HCT116 (cell line): ENCODE results near the gene UBE2S. TPM values are rescaled to one million over a fixed set of nuclear protein-coding genes. Genes with fewer than 3 reads are reported as not detected.

ENCODE experiments used
- ATAC-seq: fragments of 200-7000 bp; cut with Tn5 transposase; 2 replicates; pipeline ENCODE4 v1.9.1; 2020; ENCODE audit warnings: mild to moderate bottlenecking, moderate library complexity
- BruUV-seq: library from RNA; stranded (reverse); fragments of 400-500 nt; replicated peaks from 2 replicates; lab custom pipeline; 2021; lab: Mats Ljungman, UMichigan
- CTCF ChIA-PET: fragments of 300-600 bp; sonication (Branson Sonifier 250); formaldehyde crosslinking; loops from one replicate; lab custom pipeline; 2021; ENCODE audit warnings: antibody characterized with exemption; lab: Charles Lee
- POLR2A ChIA-PET: fragments of 300-600, 350-600 bp; sonication (Branson Sonifier 250); formaldehyde crosslinking; loops from one replicate; lab custom pipeline; 2021; ENCODE audit warnings: antibody characterized with exemption; lab: Charles Lee
- RAD21 ChIA-PET, 2 experiments: fragments of 300-600 bp; sonication (Branson Sonifier 250); formaldehyde crosslinking; loops; one replicate each; lab custom pipeline; 2023; ENCODE audit warnings: low total read pairs in 2 of 2; ENCODE audit not compliant: uncharacterized antibody in 2 of 2, unreplicated experiment in 2 of 2, low non-redundant PET in 1 of 2; lab: Charles Lee
- DNase-seq: peaks from one replicate; pipeline ENCODE4 v3.0.0-alpha.2; 2010; ENCODE audit warnings: low read depth, low spot score
- H2AFZ ChIP-seq: fragments of 200-600 bp; shearing (Covaris generic), sonication (generic); 2 replicates; pipeline ENCODE4 v1.6.1; 2017; ENCODE audit warnings: low read depth, mixed run types, mixed read lengths, antibody characterized with exemption, low read length; ENCODE audit not compliant: poor library complexity, severe bottlenecking
- H3K27ac ChIP-seq: 2 replicates; pipeline ENCODE4 v1.5.1; 2012; ENCODE audit warnings: low read depth, low read length
- H3K27me3 ChIP-seq: fragments of 200-600 bp; sonication (generic); 2 replicates; pipeline ENCODE4 v1.6.1; 2016; ENCODE audit warnings: mixed run types, low read length, mixed read lengths; ENCODE audit not compliant: insufficient read depth
- H3K36me3 ChIP-seq, 2 experiments: fragments of 200-500 bp in 1 of 2; fragments of 200-600 bp in 1 of 2; sonication (Bioruptor generic) in 1 of 2; sonication (generic) in 1 of 2; 2 replicates each; pipeline versions ENCODE4 v1.5.1 to v1.6.1; 2014 to 2016; ENCODE audit warnings: low read length in 2 of 2, inconsistent platforms in 1 of 2, mixed read lengths in 1 of 2, mixed run types in 1 of 2; ENCODE audit not compliant: insufficient read depth in 2 of 2, control insufficient read depth in 1 of 2
- H3K4me1 ChIP-seq, 2 experiments: fragments of 200-600 bp in 1 of 2; sonication (generic) in 1 of 2; 2 replicates each; pipeline versions ENCODE4 v1.5.1 to v1.6.1; 2012 to 2017; ENCODE audit warnings: low read length in 2 of 2, inconsistent platforms in 1 of 2, mild to moderate bottlenecking in 1 of 2, mixed read lengths in 1 of 2, mixed run types in 1 of 2, moderate library complexity in 1 of 2; ENCODE audit not compliant: insufficient read depth in 2 of 2, control insufficient read depth in 1 of 2
- H3K4me2 ChIP-seq: fragments of 200-600 bp; sonication (generic); 2 replicates; pipeline ENCODE4 v1.6.1; 2017; ENCODE audit warnings: mixed run types, low read length, mixed read lengths
- H3K4me3 ChIP-seq, 2 experiments: fragments of 200-600 bp in 1 of 2; sonication (generic) in 1 of 2; replicated peaks in 1 of 2; 2 replicates each; pipeline ENCODE4 v1.5.1; 2011 to 2016; ENCODE audit warnings: low read length in 2 of 2, control low read depth in 1 of 2, low read depth in 1 of 2, mild to moderate bottlenecking in 1 of 2, mixed read lengths in 1 of 2, mixed run types in 1 of 2
- H3K79me2 ChIP-seq: fragments of 200-600 bp; sonication (generic); 2 replicates; pipeline ENCODE4 v1.6.1; 2017; ENCODE audit warnings: mild to moderate bottlenecking, mixed run types, low read length, moderate library complexity, mixed read lengths; ENCODE audit not compliant: insufficient read depth
- H3K9ac ChIP-seq: fragments of 200-600 bp; sonication (generic); 2 replicates; pipeline ENCODE4 v1.6.1; 2016; ENCODE audit warnings: low read length, mixed read lengths
- H3K9me2 ChIP-seq: fragments of 200-600 bp; sonication (generic), shearing (Covaris generic); 2 replicates; pipeline ENCODE4 v1.6.1; 2017; ENCODE audit warnings: mixed run types, mild to moderate bottlenecking, moderate library complexity; ENCODE audit not compliant: insufficient read depth
- H3K9me3 ChIP-seq, 2 experiments: fragments of 200-500 bp in 1 of 2; fragments of 200-600 bp in 1 of 2; sonication (Bioruptor generic) in 1 of 2; sonication (generic) in 1 of 2; 2 replicates each; pipeline ENCODE4 v1.6.1; 2014 to 2017; ENCODE audit warnings: low read length in 2 of 2, mixed read lengths in 2 of 2, inconsistent platforms in 1 of 2, low read depth in 1 of 2, mild to moderate bottlenecking in 1 of 2, mixed run types in 1 of 2, moderate library complexity in 1 of 2; ENCODE audit not compliant: control insufficient read depth in 1 of 2, insufficient read depth in 1 of 2
- H4K20me1 ChIP-seq: fragments of 200-600 bp; sonication (generic), shearing (Covaris generic); 2 replicates; pipeline ENCODE4 v1.6.1; 2017; ENCODE audit warnings: mixed run types, mild to moderate bottlenecking, moderate library complexity; ENCODE audit not compliant: insufficient read depth
- ATF3 ChIP-seq: IDR thresholded peaks from 2 replicates; pipeline ENCODE4 v1.6.1; 2012
- CBX3 ChIP-seq: IDR thresholded peaks from 2 replicates; pipeline ENCODE4 v1.6.1; 2012; ENCODE audit warnings: low read depth
- CEBPB ChIP-seq: IDR thresholded peaks from 2 replicates; pipeline ENCODE4 v1.6.1; 2012; ENCODE audit warnings: low read depth
- CTCF ChIP-seq, 3 experiments: fragments of 200-600 bp in 1 of 3; sonication (generic) in 1 of 3; IDR thresholded peaks in 2 of 3; conservative IDR thresholded peaks in 1 of 3; 2 replicates each; pipeline ENCODE4 v1.5.1; 2012 to 2017; ENCODE audit warnings: low read depth in 2 of 3, low read length in 2 of 3, antibody characterized with exemption in 1 of 3, borderline replicate concordance in 1 of 3, control low read depth in 1 of 3, mild to moderate bottlenecking in 1 of 3, mixed read lengths in 1 of 3, mixed run types in 1 of 3, moderate library complexity in 1 of 3; ENCODE audit not compliant: insufficient read depth in 1 of 3
- EGR1 ChIP-seq: IDR thresholded peaks from 2 replicates; pipeline ENCODE4 v1.6.1; 2012; ENCODE audit warnings: low read depth
- ELF1 ChIP-seq: IDR thresholded peaks from 2 replicates; pipeline ENCODE4 v1.6.1; 2012; ENCODE audit warnings: low read depth, borderline replicate concordance
- EZH2 ChIP-seq: fragments of 200-600 bp; sonication (generic); IDR thresholded peaks from 2 replicates; pipeline ENCODE4 v1.6.1; 2017; ENCODE audit warnings: antibody characterized with exemption, mixed run types
- EZH2phosphoT487 ChIP-seq: fragments of 200-600 bp; IDR thresholded peaks from 2 replicates; pipeline ENCODE4 v1.6.1; 2018; ENCODE audit warnings: antibody characterized with exemption, borderline replicate concordance
- FOSL1 ChIP-seq: IDR thresholded peaks from 2 replicates; pipeline ENCODE4 v1.6.1; 2012; ENCODE audit warnings: low read depth
- POLR2A ChIP-seq: IDR thresholded peaks from 2 replicates; pipeline ENCODE4 v1.7.0; 2011; ENCODE audit warnings: borderline replicate concordance; ENCODE audit not compliant: insufficient read depth, insufficient read length; ENCODE audit errors: extremely low read depth
- RAD21 ChIP-seq: IDR thresholded peaks from 2 replicates; pipeline ENCODE4 v1.6.1; 2012; ENCODE audit warnings: low read depth, mild to moderate bottlenecking
- SIN3A ChIP-seq: IDR thresholded peaks from 2 replicates; pipeline ENCODE4 v1.6.1; 2012; ENCODE audit warnings: low read depth
- SP1 ChIP-seq: IDR thresholded peaks from 2 replicates; pipeline ENCODE4 v1.6.1; 2012; ENCODE audit warnings: low read depth
- TCF7L2 ChIP-seq: IDR thresholded peaks from 2 replicates; pipeline ENCODE4 v1.7.0; 2011; ENCODE audit warnings: borderline replicate concordance, inconsistent platforms; ENCODE audit not compliant: insufficient read depth, insufficient read length; ENCODE audit errors: extremely low read depth
- YY1 ChIP-seq: IDR thresholded peaks from 2 replicates; pipeline ENCODE4 v1.6.1; 2011; ENCODE audit warnings: low read length, low read depth, moderate library complexity, mild to moderate bottlenecking; ENCODE audit not compliant: insufficient replicate concordance; ENCODE audit errors: extremely low read depth
- ZFX ChIP-seq: fragments of 450-650 bp; IDR thresholded peaks from 2 replicates; pipeline ENCODE4 v1.6.1; 2017
- ZNF274 ChIP-seq: fragments of 200-500 bp; sonication (Bioruptor generic); IDR thresholded peaks from 2 replicates; pipeline ENCODE4 v1.6.1; 2014; ENCODE audit warnings: mild to moderate bottlenecking, low read depth, low read length, inconsistent platforms
- intact Hi-C: fragments of 100-400 bp; cut with micrococcal nuclease; formaldehyde crosslinking; loops from 2 replicates; pipeline ENCODE4 v1.10.0; 2022
- total RNA-seq: library from RNA; stranded (reverse); gene quantifications from one replicate; pipeline ENCODE4 v1.2.1, GENCODE V29; 2021; ENCODE audit not compliant: unreplicated experiment
- TF ChIP-seq, protein P1 (sequence below): IDR thresholded peaks from 2 replicates; pipeline ENCODE4 v1.6.1; 2011; ENCODE audit warnings: mild to moderate bottlenecking, low read length, moderate library complexity; ENCODE audit not compliant: insufficient replicate concordance; ENCODE audit errors: extremely low read depth
- TF ChIP-seq, protein P2 (sequence below): IDR thresholded peaks from 2 replicates; pipeline ENCODE4 v1.6.1; 2012; ENCODE audit warnings: low read depth
- TF ChIP-seq, protein P3 (sequence below): IDR thresholded peaks from 2 replicates; pipeline ENCODE4 v1.6.1; 2012

The UBE2S gene
- total RNA-seq, 1 experiment from 2014 or later = 515 TPM

DNA sequence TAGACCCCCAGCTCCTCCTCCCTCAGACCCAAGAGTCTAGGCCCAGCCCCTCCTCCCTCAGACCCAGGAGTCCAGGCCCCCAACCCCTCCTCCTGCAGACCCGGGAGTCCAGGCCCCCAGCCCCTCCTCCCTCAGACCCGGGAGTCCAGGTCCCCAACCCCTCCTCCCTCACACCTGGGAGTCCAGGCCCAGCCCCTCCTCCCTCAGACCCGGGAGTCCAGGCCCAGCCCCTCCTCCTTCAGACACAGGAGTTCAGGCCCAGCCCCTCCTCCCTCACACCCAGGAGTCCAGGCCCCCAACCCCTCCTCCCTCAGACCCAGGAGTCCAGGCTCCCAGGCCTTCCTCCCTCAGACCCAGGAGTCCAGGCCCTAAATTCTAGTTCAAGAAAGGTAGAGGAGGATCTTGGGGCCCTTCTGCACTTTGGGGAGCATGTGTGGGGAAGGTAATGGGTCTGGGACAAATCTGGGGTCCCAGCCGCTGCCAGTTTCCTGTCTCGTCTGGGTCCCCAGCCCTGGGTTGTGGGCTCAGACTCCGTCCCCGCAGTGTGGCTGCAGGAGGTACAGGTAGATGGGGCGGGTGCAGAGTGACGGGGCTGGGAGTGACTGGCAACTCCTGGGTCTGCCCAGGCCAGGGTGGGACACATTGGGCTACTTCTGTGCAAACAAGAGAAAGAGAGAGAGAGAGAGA lies 34.1 kb downstream of the UBE2S start:
- Histone ChIP-seq H3K79me2 (no peaks in the 10 kb centered on the region), H3K27ac (no peak overlapping the region; the same call in 1 of the 2 replicates), H3K27me3 (no peaks in the 10 kb centered on the region), H3K4me2 (peak overlapping the region; percentile 46; the same call in 1 of the 2 replicates), H3K9me2 (no peaks in the 10 kb centered on the region), H3K4me3 (no peak overlapping the region), H4K20me1 (no peaks in the 10 kb centered on the region), H2AFZ (no peak overlapping the region), H3K9me3 (no peaks in the 10 kb centered on the region), H3K4me1 (peaks cover 25 to 60% of the 10 kb centered on the region in 2 experiments; a peak in 3 of 4 replicates), H3K36me3 (no peaks in the 10 kb centered on the region), H3K9ac (no peak overlapping the region)
- DNase-seq (no peak), ATAC-seq (peak; percentile 2; the same call in 1 of the 2 replicates)
- ChIA-PET POLR2A (interaction anchor here (1.0 kb wide), 1 partner anchor 11 kb away, joined by 5 read pairs; the partner anchor contains the start of gene TMEM238), CTCF (no interaction called here), RAD21 (no interaction called here)
- intact Hi-C loops = no loop called here
- TF ChIP-seq ELF1 (no peak), CBX3 (no peak), EGR1 (no peak), YY1 (no peak), ZNF274 (no peak), ATF3 (no peak), POLR2A (no peak), SIN3A (no peak), CTCF (IDR thresholded peaks at IDR 0.05 in 2 of 3, conservative IDR thresholded peaks at IDR 0.05 in 1 of 3; ENCODE audit: borderline replicate concordance in 1 of 3, insufficient read depth in 1 of 3, low read depth in 2 of 3, low read length in 2 of 3) (no peak), ZFX (no peak), SP1 (no peak), CEBPB (no peak), FOSL1 (no peak), EZH2 (no peak), EZH2phosphoT487 (no peak), RAD21 (no peak), TCF7L2 (no peak)
- TF ChIP-seq, protein P1, sequence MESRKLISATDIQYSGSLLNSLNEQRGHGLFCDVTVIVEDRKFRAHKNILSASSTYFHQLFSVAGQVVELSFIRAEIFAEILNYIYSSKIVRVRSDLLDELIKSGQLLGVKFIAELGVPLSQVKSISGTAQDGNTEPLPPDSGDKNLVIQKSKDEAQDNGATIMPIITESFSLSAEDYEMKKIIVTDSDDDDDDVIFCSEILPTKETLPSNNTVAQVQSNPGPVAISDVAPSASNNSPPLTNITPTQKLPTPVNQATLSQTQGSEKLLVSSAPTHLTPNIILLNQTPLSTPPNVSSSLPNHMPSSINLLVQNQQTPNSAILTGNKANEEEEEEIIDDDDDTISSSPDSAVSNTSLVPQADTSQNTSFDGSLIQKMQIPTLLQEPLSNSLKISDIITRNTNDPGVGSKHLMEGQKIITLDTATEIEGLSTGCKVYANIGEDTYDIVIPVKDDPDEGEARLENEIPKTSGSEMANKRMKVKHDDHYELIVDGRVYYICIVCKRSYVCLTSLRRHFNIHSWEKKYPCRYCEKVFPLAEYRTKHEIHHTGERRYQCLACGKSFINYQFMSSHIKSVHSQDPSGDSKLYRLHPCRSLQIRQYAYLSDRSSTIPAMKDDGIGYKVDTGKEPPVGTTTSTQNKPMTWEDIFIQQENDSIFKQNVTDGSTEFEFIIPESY = no peak
- TF ChIP-seq, protein P2, sequence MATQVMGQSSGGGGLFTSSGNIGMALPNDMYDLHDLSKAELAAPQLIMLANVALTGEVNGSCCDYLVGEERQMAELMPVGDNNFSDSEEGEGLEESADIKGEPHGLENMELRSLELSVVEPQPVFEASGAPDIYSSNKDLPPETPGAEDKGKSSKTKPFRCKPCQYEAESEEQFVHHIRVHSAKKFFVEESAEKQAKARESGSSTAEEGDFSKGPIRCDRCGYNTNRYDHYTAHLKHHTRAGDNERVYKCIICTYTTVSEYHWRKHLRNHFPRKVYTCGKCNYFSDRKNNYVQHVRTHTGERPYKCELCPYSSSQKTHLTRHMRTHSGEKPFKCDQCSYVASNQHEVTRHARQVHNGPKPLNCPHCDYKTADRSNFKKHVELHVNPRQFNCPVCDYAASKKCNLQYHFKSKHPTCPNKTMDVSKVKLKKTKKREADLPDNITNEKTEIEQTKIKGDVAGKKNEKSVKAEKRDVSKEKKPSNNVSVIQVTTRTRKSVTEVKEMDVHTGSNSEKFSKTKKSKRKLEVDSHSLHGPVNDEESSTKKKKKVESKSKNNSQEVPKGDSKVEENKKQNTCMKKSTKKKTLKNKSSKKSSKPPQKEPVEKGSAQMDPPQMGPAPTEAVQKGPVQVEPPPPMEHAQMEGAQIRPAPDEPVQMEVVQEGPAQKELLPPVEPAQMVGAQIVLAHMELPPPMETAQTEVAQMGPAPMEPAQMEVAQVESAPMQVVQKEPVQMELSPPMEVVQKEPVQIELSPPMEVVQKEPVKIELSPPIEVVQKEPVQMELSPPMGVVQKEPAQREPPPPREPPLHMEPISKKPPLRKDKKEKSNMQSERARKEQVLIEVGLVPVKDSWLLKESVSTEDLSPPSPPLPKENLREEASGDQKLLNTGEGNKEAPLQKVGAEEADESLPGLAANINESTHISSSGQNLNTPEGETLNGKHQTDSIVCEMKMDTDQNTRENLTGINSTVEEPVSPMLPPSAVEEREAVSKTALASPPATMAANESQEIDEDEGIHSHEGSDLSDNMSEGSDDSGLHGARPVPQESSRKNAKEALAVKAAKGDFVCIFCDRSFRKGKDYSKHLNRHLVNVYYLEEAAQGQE = no peak
- TF ChIP-seq, protein P3, sequence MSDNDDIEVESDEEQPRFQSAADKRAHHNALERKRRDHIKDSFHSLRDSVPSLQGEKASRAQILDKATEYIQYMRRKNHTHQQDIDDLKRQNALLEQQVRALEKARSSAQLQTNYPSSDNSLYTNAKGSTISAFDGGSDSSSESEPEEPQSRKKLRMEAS = no peak
- no TSS peak for BruUV-seq
